ENCODE data around the gene GARIN5A.

DNA sequence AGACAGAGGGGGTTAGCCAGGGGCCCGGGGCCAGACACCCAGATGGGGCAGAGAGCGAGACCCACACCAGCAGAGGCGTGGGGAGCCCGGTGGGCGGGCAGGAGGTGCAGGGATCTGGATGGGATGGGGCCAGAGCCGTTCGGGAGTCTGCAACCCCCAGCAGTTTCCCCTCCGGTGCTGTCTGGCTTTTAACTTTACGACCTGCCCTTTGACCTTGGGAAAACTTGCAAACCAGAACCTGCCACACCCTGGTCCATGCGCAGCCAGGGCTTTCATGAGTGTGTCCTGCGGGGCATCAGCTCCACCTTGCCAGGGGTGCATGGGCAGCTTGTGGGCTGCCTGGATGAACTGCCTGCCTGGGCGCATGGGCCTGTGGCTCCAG lies 24.5 kb upstream of the GARIN5A start:
- no peak for TF ChIP-seq POLR2AphosphoS5 (IDR thresholded peaks at IDR 0.05; ENCODE audit: low read depth)
- TF ChIP-seq, protein P1, sequence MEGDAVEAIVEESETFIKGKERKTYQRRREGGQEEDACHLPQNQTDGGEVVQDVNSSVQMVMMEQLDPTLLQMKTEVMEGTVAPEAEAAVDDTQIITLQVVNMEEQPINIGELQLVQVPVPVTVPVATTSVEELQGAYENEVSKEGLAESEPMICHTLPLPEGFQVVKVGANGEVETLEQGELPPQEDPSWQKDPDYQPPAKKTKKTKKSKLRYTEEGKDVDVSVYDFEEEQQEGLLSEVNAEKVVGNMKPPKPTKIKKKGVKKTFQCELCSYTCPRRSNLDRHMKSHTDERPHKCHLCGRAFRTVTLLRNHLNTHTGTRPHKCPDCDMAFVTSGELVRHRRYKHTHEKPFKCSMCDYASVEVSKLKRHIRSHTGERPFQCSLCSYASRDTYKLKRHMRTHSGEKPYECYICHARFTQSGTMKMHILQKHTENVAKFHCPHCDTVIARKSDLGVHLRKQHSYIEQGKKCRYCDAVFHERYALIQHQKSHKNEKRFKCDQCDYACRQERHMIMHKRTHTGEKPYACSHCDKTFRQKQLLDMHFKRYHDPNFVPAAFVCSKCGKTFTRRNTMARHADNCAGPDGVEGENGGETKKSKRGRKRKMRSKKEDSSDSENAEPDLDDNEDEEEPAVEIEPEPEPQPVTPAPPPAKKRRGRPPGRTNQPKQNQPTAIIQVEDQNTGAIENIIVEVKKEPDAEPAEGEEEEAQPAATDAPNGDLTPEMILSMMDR (IDR thresholded peaks at IDR 0.05; ENCODE audit: insufficient read depth, low read length), result no peak
- no peak for TF ChIP-seq GABPA (IDR thresholded peaks at IDR 0.05; ENCODE audit: low read depth)

Data from HL-60 (cell line).